HG02610 (cell line): ENCODE results near the gene CUBN.
"Not testable (repeated sequence)": the region's sequence is repeated elsewhere in the genome, so short reads cannot be mapped to it uniquely, and the experiment has no call there.

Experiments used
- ATAC-seq: cut with Tn5 transposase; IDR thresholded peaks from one replicate; pipeline ENCODE4 v1.9.1; 2021; ENCODE audit warnings: mild to moderate bottlenecking, moderate library complexity; ENCODE audit not compliant: unreplicated experiment

The CUBN gene

DNA sequence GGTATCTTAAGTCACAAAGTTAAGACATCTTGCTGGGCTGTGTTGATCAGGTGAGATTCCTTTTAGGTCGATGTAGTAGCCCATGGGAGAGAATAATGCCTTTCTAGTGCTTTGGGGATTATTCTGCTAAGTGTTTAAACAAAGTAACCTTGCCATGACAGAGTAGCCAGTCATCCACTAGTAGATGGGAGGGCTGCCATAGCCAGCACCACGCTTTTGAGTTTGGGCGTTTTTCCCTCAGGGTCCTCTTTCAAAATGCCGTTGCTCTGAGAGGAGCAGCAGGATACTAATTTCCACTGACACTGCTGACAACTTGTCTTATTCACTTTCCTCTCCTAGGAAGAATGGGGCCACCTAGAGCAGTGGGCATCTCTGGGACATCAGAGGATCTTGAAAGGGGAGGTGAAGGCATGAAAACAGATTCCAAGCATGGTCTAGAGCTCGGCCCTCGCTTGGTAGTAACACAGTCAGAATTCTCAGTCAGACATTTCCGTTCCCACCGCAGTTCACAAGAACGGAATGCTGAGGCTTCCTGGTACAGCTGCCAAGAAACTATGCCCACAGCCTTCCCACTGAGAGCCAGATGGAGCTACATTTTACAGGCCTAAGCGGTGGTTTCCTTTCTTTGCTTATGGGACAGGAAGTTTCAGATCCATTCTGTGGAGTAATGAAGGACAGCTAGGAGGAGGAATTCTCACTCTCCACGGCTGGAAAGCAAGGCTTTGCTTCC is 297.1 kb downstream of the CUBN start:
- no peak for ATAC-seq

DNA sequence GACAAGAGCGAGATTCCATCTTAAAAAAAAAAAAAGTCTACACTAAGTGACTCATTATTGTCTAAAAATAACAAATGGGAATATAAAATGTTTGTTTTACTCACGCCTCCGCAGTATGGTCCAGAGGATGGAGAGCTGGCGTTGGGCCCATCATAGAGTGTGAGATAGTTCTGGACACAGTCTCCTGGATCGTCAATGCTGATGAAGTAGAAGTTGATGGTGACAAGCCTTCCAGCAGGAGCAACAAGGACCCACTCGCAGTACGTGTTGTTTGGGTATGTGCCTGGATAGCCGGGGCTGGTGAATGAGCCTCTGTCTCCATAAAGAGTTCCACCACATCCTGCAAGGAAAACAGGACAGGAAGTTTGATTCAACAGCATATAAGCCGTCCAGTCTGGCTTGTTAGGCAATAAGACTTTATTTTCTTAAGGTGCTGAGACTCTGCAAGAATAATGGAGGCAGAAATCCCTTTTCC is 300.9 kb downstream of the CUBN start:
- no peak for ATAC-seq

DNA sequence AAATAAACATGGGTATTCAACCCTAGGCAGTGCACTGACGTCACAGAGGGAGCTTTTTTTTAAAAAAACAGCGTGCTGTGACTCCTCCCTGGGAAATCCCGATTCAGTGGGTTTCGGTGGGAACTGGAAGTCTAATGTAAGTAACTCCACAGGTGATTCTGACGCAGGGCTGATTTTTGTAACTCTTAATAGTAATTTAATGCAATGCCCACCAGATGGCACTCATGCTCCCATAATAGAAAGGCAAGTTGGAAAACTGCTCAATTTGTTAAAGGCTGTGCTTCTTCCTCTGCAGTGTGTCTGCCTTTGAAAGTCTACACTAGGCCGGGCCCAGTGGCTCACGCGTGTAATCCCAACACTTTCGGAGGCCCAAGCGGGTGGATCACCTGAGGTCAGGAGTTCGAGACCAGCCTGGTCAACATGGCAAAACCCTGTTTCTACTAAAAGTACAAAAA is 301.5 kb downstream of the CUBN start:
- peak; percentile 75 for ATAC-seq

DNA sequence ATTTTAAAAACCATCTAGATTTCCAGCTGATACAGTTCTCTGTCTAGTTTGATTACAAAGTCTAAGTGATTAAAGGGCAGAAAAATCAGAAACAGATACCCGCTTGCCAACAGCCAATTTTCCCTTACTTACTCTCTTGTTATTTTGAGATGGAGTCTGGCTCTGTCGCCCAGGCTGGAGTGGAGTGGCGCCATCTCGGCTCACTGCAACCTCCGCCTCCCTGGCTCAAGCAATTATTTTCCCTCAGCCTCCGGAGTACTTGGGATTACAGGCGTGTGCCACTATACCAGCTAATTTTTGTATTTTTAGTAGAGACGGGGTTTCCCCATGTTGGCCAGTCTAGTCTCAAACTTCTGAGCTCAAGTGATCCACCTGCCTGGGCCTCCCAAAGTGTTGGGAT is 302.1 kb downstream of the CUBN start:
- not testable (repeated sequence) for ATAC-seq

DNA sequence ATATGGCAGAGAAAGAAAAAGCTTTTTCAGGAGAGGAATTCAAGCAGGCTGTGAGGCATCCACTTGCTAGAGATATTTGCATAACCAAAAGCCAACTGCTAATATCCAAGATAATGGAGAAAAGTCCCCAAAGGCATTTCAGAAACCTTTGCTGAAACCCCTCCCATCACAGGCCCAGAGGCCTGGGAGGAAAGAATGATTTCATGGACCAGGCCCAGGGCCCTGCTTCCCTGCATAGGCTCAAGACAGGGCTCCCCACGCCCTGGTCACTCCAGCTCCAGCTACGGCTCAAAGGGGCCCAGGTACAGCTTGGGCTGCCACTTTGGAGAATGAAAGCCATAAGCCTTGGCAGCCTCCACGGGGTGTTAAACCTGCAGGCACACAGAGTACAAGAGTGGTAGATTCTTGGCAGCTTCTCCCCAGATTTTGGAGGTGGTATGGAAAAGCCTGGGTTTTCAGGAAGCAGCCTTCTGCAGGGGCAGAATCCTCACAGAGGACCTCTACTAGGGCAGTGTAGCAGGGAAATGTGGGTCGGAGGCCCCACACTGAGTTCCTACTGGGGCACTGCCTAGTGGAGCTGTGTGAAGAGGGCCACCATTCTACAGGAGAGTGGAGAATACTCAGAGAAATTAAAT is 306.8 kb downstream of the CUBN start:
- no peak for ATAC-seq

DNA sequence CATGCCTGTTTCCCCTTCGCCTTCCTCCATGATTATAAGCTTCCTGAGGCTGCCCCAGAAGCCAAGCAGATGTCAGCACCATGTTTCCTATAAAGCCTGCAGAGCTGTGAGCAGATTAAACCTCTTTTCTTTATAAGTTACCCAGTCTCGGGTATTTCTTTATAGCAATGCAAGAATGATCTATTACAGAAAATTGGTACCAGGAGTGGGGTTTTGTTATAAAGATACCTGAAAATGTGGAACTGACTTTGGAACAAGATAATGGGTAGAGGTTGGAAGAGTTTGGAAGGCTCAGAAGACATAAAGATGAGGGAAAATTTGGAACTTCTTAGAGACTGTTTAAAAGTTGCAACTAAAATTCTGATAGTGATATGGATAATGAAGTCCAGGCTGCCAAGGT is 307.6 kb downstream of the CUBN start:
- no peak for ATAC-seq

DNA sequence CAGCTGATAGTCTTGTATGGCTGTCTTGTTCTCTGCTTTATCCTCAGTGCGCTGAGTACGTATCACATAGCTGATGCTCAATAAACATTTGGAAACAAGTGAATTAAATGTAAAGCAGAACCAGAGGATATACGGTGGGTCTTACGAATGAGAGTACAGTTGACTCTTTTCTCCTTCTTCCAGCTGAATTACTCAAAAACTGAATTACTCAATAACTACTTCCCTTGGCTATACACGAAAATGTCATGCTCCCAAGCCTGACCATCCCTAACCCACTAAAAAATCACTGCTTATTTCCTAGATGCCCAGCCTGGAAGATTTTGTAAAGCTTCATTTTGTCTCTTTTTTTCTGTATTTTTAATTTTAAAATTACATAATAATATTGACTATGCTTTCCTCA is 309.2 kb downstream of the CUBN start:
- ATAC-seq: no peak

DNA sequence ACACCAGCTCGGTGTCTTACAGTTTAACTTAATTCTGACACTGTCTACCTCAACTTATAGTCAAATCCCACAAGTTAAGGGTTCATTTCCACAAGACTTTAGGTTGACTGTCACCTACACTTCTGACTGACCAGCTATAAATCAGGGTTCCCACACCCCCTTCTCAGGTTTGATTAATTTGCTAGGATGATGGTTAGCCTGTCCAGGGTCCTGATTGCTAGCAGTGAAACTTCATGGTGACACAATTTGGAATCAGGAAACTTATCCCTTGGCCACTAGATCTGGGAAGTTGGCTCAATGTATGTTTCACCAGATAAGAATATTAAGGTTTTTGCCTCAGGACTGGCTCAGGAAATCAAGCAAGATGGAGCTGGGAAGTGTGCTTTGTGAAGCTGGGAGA is 309.6 kb downstream of the CUBN start:
- ATAC-seq: no peak

DNA sequence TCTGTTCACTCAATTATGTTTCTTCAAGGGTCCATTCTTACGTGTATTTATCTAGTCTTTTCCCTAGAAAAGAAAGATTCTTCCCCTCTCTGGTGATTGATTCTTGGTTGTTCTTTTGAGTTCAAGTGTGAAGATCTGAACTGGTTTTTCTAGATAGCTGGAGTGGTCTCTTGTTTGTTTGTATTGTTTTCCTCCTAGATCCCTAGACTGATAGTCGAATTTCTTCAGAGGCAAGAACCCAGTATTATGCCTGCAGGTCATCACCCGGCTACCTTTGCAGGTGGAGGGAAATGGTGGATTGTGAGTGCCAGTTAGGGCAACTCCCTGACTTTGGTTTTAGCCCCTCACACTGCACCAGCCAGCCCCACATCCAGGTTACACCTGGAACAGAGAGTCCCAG is 310.2 kb downstream of the CUBN start:
- no peak for ATAC-seq

DNA sequence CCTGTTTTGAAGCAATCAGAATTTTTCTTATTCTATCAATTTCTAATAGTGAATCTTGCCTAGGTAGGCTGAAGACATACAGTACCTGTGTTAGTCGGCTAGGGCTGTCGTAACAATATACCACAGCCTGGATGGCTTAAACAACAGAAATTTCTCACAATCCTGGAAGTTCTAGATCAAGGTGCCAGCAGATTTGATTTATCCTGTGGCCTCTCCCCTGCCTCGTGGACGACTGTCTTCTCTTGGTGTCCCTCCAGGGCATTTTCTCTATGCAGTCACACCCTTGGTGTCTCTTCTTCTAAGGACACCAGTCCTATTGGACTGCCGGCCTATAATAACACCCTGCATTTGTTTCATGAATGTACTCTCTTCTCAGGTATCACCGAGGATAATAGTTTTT is 310.6 kb downstream of the CUBN start:
- no peak for ATAC-seq

DNA sequence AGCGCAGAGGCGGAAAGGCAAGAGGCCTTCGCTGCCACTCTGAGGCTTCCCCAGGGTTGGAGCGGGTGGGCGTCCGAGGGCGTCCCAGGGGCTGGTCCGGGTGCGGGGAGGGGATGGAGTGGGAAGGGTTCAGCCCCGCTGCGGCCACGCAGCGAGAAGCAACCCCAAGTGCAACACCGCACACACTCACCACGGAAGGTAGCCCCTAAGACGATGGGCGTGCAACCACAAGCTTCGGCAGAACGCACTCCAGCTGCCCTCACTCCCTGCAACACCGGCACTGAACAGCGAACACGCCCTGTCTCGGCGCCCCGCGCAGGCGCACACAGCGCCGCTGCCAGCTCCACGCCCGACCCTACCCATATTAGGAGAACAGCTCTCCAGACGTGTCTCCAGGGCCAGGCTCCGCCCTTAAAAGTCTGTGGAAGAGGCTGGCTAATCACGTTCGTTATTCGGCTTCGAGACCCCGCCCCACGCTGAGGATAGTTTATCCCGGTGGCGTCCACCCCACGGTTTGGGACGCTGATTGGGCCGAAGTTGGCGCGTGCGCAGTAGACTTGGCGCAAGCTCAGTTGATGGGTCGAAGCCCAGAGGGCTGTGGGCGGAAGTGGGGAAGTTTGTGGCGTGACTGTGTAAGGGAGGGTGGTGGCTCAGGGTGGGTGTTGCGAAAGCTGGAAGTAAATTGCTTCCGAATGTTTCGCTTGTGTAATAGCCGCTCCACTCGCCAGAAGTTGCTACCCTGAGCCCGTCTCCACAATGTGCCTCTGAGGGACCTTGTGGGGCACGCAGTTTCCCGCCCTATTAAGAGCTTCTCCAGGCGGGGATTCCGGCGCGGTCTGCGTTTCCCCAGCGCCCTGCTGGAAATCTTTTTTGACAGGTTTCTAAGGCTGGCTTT is 312.2 kb downstream of the CUBN start, which contains the start of gene RSU1:
Gene RSU1 (minus strand): TSS at position 300 of the 895 bp plus-strand sequence. CDS start 343 bp downstream, outside the sequence.
- peak; percentile 99 for ATAC-seq

DNA sequence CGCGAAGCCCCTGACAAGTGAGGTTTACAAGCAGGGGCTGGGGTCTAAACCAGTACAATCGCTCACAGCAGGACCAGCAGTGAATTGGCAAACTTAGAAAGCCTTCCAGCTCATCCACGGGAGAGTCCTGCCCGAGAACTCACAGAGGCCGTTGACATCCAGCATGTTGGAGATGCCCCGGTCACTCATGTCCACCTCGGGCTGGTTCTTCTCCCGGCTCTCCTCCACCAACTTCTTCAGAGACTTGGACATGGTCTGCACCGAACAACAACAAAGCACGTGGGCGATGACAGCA is 312.8 kb downstream of the CUBN start:
- ATAC-seq: no peak

DNA sequence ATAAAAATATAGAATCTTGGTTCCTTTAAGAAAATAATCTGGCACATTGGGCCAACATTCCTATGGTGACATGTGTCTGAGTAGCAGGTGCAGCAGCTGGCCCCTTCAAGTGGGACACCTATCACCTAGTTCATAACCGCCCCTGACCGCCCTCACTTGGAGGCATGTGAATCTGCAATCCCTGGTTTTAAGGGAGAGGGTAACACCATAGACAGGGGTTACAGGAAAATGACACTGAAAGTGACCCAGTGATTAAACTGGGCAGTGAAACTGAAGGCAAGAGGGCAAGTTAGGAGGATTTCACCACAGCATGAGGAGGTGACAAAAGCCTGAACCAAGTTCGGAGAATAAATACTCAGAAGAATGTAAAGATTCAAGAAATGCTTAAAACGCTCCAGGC is 313.4 kb downstream of the CUBN start:
- ATAC-seq: no peak

DNA sequence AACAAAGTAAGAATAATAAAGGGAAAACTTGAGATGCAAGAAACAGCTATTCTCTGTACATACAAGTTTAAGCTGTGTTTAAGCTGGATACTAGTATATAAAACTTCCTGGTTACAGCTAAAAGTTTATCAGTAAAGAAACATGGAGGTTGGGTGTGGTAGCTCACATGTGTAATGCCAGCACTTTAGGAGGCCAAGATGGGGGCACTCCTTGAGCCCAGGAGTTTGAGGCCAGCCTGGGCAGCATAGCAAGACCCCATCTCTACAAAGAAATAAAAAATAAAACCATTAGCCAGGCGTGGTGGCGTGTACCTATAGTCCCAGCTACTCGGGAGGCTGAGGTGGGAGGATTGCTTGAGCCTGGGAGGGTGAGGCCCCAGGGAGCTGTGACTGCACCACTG is 315.6 kb downstream of the CUBN start:
- ATAC-seq: no peak

DNA sequence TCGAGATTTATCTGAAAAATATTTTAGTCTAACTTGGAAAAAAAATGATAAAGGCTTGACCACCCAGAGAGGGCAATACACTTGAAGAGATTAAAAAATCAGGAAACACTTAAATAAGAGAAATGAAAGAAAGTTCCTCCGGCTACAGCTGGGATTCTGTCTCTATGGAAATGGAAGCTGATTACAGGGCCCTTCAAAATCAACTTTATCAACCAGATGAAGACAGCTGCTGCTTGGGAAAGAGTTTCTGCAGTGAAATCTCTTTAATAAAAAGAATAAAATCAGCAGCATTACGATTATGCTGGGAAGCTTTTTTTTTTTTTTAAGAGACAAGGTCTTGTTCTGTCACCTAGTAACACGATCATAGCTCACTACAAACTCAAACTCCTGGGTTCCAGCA is 316.9 kb downstream of the CUBN start:
- ATAC-seq: no peak

DNA sequence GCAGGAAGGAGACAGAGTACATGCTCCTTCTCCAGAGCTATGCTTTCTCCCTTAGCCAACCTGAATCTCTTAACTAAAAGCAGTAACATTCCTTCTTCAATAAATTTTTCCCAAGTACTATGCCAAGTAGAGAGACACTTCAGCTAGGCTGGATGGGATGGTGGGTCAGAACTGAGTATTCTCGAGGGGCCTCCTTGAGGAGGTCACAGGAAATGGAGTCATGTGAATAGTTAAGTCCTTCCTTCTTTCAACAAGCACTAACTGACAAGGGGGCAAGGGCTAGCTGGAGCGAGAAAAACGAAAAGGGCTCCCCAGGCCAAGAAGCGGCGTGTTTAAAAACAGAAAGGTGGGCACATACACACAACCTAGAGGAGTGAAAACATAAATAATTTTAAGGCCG is 317.8 kb downstream of the CUBN start:
- ATAC-seq: no peak

DNA sequence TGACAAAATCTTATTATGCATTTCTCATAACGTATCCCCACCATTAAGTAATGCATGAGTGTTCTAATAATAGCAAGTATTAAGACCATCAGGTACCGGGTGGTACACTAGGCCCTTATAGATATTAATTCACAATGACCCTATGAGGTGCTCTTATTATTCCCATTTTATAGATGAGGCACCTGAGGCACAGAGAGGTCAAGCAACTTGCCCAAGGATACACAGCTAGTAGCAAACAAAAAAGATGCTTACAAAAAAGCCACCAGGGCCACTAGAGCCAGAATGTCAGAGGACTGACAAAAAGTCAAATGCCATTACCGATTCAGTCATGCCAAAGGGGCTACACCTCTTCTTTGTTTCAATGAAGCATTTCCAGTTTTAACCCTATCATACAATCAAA is 318.3 kb downstream of the CUBN start:
- ATAC-seq: no peak

DNA sequence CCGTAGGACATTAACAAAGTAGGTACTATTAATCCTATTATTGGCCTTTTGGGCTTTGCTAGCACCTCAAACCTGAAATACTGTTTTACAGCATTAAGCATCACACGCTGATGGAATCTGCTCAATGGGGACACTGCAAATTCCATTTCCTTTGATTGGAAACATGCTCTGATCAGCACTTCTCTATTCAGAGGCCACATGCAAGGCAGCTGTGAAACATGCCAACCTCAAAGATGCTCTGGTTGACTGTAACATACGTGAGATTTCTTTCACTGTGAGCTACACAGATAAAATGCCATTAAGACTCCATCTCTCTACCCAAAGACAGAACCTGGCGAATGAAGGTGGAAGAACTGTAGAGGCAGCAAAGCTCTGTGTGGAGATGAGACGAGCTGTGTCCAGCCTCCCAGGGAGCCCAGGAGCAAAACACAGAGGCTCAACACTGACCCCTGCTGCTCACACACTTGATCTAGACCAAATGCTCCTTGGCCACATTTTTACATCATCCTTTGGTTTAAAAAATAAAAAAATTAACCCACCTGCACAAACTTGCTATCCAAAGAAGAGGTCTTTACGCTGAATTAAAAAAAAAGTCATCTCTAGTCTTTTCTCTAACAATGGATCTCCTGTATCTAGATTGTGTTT is 320.4 kb downstream of the CUBN start:
- peak; percentile 73 for ATAC-seq

DNA sequence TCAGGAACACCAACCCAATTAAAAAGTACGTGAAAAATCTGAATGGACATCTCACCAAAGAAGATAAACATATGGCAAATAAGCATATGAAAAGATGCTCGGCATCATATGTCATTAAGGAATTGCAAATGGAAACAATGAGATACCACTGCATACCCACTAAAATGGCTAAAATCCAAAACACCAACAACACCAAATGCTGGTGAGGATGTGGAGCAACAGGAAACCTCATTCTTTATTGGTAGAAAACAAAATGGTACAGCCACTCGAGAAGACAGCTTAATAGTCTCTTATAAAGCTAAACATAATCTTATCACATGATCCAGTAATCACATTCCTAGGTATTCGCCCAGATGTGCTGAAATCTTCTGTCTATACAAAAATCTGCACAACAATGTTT is 325.5 kb downstream of the CUBN start:
- no peak for ATAC-seq

DNA sequence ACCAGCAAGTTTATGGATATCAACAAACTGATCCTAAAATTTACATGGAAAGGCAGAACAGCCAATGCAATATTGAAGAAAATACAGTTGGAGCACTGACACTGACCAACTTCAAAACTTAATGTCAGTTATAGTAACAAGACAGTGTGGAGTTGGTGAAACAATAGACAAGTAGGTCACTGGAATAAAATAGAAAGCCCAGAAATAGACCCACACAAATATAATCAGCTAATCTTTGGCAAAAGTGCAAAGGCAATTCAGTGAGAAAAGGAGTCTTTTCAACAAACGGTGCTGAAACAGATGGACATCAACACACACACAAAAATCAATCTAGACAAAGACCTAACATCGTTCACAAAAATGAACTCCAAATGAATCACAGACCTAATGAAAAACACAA is 326.1 kb downstream of the CUBN start:
- no peak for ATAC-seq

DNA sequence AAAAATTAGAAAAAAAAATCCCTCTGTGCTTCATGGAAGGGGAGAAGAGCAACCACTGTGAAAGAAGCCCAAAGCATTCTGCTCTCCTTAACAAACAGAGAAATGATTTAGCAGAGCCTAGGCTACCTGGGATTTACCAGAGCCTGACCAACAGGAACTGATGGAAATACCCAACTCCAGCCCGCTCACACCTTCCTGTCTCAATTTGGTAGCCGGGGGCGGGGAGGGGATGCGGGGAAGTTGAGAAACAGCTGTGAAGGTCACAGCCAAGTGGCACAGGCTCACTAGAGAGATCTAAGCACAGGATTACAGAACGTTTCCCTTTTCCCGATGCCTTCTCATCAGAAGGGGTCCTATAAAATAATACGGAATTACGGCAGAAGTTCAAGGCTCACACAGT is 330.0 kb downstream of the CUBN start:
- peak; percentile 94 for ATAC-seq
